ENCODE measurements around the gene RAB33A.
"Not testable (repeated sequence)": the region's sequence is repeated elsewhere in the genome, so short reads cannot be mapped to it uniquely, and the experiment has no call there.

Gene RAB33A

DNA sequence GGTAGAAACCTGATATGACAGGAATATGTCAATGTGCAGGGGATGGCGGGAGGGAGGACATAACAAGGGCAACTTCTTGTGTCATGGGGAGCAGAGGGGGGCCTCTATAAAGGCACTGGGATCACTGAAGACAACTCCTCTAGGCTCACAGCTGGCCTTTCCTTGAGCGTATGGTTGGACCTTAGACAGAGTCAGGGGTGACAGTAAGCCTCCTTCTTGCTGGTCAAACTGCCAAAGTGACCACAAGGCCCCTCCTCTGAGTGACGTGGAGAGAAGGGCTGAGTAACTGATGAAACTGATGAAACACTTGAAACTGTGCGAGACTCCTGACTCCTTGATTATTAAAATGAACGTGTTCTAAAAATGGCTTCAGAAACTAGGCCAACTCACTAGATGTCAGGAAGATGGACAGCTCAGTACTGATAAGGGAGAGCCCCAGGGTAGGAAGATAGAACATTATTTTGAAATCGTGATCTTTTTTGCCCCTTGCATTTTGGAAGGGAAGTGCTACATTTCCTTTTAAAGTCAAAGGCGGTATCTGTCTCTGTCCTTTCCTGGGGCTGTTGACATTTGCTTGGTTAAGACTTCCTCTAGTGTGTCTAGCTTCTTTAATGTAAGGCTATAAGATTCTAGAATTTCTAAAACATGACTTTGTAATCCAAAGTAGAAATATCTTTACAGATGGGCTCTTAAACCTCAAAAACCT is 1.6 kb downstream of the RAB33A start:
- DNase-seq = no peak

DNA sequence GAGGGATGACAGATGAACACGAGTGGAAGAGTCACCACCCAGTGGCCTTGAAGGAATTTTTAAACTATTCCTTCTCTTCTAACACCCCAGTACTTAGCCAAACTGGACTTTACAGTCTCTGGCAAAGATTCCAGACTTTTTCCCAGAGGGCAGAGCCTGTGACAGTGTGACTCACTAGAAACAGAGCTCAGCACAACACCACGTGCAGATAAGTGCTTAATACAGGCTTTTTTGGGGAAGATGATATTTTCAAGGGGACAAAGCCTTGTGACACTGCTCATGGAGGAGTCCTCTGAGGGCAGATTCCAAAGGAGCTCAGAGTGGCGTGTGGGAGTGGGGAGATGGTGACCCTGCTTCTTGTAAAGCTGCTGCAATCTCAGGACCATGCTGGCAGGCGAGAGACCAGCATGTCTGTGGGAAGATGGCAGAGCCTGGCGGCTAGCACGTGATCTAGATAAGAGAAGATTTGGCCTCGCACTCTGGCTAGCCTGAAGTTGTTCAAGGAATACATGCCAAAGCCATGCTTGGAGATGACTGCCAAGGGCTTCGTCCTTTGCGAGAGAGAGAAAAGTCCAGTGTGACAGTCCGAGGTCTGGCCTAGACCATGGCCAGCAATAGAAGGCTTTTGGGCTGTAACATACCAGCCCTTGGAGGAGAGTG is 2.4 kb downstream of the RAB33A start:
- no peak for DNase-seq

DNA sequence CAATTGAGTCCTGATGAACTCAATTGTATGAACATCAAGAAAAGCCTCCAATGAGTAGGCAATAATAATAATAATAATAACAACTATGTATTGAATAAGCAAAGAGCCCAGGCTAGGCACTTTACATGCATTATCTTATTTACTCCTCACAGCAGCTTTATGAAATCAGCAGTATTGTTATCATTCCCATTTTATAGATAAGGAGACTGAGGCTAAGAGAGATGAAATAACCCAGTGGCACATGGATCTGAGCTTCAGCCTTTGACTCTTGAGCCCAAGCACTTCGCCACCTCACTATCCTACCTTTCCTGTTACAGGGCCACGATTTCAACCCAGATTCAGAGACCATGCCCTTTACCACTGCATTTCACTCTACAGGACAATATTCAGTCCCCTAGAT is 3.2 kb downstream of the RAB33A start:
- no peak for DNase-seq

DNA sequence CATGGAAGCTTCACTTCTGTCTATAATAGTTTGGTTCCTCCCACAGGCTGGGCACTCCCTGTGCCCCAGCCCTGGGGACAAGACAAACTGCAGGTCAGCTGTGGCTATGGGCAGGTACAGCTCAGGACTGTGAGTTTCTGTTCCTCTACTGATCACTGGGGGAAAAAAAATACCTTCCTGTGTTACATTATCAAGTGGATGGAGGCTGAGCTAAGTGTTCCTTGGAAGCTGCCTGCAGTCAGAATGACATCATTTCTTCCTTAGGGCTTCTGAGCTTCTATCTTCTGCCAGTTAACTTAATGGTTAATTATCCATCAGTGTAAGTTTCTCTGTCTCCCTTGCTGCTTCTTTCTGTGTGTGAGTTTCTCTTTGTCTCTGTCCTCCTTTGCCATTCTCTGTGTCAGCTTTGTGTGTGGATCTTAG is 4.6 kb downstream of the RAB33A start:
- DNase-seq = no peak

DNA sequence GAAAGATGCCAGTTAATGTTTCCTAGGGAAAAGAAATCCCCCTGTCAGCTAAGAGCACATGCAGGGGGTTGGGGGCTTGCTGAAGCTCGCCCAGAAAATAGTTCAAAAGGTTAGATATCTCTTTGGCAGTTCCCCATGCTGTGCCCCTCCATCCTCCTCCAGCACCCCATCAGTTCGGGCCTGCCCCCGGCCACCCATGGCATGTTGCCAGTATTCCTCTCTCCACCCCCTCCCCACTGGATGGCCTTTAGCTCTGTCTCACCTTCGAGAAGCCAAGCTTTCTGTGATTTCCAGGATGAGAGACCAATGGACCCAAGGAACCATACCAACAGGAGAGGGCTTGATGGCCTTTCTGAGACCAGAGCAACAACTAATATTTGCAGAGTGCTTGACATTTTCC is 5.2 kb downstream of the RAB33A start:
- no peak for DNase-seq

DNA sequence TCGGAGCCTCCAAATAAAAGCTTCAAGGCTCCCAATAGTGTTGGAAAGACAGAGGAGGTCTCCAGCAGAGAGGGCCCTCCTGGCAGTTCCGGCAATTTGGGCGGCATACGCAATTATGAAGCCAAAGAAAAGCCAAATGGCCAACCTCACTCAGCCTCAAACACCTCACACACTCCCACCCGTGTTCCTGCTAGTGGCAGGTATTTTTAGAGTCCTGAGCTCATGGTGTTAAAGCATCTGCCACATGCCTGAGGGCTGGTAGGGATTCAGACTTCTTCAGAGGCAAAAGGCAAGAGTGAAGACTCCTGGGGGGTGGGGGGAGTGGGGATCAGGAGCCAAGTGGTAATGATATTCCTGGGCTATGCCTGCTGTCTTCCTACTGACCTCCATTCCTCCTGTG is 7.4 kb downstream of the RAB33A start:
- no peak for DNase-seq

DNA sequence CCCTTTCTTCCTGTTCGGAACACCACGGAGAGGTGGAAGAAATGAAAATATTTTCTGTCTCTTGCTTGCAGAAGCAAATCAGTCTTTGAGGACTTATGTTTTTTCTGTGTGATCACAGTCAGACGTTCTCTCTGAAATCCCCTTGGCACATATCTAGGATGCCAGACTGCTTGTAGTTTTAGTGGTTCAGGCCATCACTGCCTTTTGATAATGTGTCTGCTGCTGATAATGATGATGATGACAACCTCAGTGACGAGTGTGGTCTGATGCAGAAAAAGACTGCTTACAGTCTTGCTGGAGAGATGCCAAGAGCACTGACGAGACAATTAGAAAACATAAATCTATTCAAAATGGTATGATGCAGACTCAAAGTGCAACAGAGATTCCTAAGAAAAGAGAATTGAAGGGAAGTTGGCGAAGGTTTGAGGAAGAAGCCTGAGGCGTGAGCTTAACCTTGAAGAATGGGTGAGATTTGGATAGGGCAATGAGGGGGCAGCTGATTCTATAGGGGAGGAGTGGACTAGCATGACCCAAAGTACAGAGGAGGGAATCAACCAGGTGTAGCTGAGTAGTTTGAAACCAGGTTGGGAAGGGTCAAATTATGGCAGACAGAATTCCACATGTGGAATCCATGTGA is 7.9 kb downstream of the RAB33A start:
- DNase-seq = no peak

DNA sequence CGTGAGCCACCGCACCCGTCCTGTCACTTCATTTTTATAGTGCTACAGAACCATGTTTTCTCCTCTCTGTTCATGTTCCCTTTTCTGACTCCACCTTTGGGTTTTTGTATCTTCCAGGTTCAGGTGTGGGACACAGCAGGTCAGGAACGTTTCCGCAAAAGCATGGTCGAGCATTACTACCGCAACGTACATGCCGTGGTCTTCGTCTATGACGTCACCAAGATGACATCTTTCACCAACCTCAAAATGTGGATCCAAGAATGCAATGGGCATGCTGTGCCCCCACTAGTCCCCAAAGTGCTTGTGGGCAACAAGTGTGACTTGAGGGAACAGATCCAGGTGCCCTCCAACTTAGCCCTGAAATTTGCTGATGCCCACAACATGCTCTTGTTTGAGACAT is 12.4 kb downstream of the RAB33A start:
- no peak for DNase-seq

DNA sequence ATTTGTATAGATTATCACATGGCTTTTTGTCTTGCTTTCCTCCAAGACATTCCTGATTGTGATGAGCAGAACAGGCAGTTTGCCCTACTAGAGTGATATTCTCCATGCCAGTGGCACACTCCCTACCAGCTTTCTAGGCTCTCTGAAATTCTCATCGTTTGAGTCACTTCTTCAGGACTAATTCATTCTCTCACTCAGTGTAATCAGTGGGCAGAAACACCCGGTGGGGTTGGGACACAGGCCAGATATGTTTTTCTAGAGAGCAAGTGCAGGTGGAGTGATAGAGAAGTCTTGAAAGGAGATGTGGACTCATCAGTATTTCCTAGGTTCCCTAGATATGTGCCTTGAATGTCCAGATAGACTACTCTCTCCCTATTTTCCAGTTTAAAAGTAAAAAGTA is 13.1 kb downstream of the RAB33A start:
- DNase-seq = no peak

DNA sequence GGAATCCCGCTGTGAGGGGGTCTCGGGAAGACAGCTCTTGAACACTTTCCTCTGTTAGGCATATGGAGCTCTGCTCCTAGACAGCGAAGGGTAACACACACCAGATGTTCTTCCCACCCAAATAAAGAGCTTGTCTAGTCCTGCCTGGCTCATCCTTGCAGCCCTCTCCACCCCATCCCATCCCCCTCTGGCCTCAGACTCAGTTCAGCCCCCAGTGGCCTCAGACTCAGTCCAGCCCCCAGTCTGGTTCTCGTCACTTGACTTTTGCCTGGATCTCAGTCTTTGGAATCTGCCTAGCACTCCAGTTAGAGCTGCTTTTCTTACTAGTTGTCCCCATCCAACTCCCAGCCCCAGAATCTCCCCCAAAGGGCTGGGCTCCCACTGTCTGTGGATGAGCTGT is 14.9 kb downstream of the RAB33A start:
- no peak for DNase-seq

DNA sequence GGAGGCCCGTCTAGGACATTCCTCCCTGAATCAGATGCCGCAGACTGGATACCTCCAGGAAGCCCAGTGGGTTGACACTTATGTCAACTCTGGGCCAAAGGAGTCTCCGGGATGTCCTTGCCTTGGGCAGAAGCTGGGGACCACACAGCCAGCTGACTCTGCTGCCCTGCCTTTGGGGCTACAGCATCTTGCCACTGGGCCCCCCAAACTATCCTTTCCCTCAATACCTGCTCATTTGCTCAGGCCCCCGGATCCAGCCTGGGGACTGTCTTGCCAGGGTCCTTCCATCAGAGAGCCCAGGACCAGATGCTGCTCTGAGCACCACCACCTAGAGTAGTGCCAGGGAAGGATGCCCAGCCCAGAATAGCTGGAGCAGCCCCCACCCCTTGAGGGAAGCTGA is 19.0 kb downstream of the RAB33A start:
- DNase-seq = no peak

DNA sequence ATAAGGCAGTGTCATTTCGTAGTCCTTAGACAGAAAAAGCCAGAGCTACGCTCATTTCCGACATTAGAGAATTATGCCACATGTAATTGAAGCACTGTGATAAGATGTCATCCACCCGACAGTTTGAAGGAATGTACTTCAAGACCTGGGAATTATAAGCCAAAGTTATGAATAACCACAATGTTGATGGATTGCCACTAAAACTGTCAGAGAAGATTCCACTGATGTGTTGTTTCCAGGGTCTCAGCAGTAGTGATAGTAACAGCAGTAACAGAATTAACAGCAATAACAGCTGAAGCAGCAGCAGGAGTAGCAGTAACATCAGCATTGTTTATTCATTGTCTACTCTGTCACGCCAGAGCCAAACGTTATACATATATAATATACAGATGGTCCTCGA is 24.7 kb downstream of the RAB33A start:
- no peak for DNase-seq

DNA sequence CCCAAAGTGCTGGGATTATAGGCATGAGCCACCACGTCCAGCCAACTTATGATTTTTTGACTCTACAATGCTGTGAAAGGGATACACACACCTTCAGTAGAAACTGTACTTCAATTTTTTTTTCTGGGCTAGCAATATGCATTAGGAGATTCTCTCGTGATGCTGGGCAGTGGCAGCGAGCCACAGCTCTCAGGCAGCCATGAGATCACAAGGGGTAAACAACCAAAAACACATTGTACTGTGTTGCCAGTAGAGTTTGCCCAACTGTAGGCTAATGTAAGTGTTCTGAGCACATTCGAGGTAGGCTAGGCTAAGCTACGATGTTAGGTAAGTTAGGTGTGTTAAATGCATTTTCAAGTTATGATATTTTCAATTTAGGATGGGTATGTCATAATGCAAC is 25.7 kb downstream of the RAB33A start:
- no peak for DNase-seq

DNA sequence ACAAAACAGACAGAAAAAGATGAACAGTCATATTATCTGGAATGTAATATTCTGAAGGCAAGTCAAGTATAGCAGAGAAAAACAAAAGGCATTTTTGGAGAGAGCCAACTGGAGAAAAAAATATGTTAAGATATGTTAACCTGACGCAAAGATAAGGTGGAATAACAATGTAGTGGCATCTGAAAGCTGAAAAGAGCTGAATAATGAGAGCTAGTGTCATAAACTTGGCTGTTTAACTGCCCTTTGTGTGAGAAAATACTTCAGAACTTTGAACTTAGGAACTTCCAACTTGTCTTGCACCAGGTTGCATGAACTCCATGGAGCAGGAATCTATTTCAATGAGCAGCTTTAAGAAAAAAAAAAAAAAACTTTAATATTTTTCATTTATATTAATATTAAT is 32.9 kb downstream of the RAB33A start:
- no peak for DNase-seq

DNA sequence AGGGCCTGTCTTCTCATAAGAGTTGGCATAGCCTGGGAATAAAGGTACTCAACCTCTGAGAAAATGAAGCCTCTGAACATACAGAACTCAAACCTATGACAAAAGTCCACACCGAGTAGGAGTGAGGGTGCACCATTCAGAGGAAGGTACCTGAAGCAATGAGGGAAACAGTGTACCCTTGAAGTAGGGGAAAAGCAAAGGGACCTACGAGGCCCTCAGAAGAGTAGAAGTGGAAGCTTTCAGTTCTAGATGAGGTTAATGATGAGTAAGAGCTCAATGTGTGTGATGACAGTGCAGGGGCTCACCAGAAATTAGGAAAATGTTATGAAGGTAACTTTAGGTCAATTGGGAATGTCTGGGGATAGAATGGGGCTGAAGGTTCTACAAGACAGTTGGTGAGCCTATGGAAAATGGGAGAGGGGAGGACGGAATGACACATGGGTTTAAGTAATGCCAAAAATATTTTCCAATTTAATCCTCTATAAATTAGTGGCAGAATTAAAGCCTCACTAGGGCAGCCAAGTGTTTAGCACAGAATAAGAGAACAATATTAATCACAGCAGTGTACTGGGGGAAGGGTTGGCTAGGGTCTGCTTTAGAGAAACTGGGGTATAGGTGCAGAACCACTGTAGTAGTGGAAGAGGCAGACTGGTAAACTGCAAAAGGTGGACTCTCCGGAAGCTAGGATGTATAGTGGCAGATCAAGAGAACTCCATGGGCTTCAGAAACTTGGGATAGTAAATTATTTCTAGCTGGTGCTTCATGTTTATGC is 39.8 kb downstream of the RAB33A start:
- DNase-seq = no peak

DNA sequence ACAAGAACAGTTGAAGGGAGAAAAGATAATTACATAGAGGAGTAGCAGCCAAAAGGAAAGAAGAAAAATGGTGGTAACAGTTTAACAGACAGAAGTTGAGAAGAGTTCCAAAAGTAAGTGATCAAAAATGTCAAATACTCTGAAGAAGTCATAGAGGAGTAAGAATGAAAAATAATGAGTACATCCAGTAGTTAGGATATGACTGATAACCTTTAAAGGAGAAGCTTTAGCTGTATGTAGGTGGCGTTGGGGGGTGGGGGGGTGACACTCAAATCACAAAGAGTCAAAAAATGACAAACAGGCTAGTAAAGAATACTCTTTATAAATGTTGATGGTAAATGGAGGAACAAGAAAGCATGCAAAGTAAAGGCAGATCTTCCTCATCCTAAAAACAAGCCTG is 40.6 kb downstream of the RAB33A start:
- DNase-seq = no peak

DNA sequence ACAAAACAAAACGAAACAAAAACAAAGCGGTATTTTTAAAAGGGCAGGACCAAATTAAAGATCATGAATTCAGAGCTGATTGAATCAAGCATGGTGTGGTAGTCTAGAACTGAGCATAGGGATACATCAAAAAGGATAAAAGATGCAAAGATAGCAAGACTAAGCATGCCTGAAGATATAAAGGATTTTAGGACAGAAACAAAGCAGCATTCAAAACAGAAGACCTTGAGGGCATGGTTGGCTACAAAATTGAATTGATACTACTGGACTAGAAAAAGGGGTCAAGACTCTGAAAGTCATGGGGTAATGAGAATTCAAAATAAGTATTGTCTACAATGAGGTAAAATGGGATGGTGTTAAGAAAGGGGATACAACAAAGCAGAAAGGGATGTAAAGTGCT is 41.6 kb downstream of the RAB33A start:
- no peak for DNase-seq

DNA sequence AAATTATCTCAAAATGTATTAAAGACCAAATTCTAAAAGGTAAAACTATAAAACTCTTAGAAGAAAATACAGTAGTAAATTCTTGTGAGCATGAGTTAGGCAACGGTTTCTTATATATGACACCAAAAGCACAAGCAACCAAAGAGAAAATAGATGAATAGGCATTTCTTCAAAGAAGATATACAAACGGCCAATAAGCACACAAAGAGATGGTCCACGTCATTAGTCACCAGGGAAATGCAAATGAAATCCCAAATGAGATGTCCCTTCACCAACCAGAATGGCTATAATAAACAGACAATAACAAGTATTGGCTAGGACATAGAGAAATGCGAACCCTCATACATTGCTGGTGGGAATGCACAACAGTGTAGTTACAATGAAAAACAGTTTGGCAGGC is 44.6 kb downstream of the RAB33A start:
- no peak for DNase-seq

DNA sequence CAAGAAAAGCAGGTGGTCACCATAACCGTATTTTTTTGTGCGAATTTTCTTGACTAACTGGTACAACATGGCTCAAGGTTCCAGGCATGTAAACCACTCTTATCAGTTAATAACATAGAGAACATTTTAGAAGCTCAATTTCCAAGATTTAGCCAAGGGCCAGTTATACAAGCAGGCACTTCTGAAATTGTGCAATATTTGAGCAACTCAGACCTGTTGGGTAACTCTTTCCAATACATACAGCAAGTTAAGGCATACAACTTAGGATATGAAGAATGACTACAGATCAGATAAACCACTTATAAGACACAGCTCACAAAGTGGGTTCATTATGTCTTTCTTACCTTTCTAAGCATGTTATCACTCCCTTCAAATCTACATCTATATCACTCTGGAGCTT is 53.0 kb downstream of the RAB33A start:
- DNase-seq = no peak

DNA sequence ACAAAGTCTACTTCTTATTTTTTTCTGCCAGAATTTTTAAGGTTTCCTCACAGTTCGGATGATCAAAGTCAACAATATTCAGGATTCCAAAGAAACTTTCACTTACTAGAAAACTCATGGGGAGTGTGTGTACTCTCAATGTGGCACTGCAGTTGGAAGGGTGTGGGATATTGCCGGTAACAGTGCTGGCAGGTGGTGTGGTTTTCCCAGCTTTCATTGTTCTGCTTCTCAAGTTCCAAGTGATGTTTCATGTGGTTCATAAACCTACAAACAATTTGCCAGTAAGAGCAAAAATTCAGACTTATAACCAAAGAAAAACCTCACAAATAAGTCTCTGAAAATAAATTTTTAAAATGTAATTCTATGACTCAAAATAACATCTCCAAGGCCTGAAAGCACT is 57.1 kb downstream of the RAB33A start:
- no peak for DNase-seq

DNA sequence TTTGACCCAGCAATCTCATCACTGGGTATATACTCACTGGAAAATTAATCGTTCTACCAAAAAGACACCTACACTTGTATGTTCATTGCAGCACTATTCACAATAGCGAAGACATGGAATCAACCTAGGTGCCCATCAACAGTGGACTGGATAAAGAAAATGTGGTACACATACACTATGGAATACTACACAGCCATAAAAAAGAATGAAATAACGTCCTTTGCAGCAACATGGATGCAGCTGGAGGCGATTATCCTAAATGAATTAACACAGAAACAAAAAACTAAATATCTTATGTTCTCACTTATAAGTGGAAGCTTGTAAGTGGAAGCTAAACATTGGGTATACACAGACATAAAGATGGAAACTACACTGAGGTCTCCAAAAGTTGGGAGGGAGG is 59.4 kb downstream of the RAB33A start:
- not testable (repeated sequence) for DNase-seq
